Activated T-cell treated with anti-CD3 and anti-CD28 coated beads for 1 hour (primary cell): ENCODE results near the gene PDPN.
"Not testable (repeated sequence)": the region's sequence is repeated elsewhere in the genome, so short reads cannot be mapped to it uniquely, and the experiment has no call there.

Experiments
- DNase-seq: peaks from one replicate; pipeline ENCODE4 v3.0.0-alpha.2; 2020; ENCODE audit warnings: low read depth

The PDPN gene, protein sequence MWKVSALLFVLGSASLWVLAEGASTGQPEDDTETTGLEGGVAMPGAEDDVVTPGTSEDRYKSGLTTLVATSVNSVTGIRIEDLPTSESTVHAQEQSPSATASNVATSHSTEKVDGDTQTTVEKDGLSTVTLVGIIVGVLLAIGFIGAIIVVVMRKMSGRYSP

DNA sequence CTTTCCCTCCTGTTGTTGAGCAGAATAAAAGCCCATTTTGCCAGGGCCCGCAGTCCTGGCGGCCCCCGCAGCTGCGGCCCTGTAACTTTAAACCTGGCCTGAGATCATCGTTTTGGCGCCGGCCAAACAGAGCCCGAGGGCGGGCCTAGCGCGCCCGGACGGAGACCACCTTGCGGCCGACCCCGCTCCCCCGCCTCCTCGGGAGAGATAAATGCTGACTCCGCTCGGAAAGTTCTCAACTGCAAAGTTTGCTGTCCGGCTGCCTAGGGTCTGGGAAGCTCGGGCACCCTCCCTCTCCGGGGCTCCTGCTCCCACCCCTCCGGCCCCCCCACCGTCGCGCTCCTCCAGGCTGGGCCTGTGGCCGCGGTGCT lies at the start of gene PDPN:
PDPN (plus strand) TSS at position 238 of the 371 bp plus-strand sequence. CDS start 202 bp downstream, outside the sequence.
- DNase-seq, result no peak

DNA sequence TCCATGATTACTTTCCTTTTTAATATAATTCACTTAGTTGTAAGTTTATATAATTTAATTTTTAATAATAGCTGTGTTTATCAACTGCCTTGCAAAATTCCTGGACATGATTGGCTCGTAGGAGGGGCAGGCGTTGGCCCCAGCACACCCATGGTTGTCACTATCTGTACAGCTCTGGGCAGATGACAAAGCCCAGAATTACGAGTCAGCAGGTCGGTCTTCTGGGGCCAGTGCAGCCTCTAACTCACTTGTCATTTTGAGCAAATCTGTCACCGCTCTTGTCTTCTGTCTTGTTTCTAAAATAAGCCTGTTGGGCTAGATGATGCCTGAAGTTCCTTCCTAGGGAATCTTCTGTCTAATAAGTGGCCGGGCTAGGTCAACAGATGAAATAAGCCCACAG lies 48.4 kb upstream of the PDPN start:
- DNase-seq, result no peak

DNA sequence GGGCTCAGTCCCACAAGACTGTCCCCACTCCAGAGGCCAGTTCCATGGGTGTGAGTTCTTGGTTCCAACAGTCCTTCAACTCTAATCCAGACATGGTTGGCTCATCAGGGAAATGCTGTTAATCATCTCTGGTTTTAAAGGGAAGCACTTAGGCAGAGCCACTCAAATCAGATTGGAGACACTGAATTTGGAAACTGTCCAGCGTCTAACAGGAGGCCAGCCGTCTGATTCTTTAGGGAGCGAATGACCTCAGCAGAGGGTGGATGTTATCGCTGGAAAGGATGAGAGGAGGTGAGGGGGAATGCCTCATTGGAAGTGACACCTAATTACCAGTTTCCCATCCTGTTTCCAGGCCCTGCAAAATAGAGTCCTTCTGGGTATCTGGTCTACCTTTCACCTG lies 47.1 kb upstream of the PDPN start:
- DNase-seq, result no peak

DNA sequence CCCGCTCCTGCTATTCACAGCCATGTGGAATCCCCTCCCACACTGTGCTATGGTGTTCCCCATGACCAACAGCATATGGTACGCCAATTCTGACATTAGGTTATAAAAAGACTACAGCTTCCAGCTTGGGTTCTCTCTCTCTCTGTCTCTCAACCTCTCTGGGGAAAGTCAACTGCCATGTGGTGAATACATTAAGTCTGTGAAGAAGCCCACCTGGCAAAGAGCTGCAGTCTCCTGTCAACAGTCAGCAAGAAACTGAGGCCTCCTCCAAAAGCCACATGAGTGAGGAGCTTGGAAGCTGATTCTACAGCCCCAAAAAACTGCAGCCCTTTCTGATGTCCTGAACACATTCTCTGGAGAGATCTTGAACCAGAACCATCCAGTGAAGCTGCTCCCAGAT lies 44.8 kb upstream of the PDPN start:
- DNase-seq, result no peak

DNA sequence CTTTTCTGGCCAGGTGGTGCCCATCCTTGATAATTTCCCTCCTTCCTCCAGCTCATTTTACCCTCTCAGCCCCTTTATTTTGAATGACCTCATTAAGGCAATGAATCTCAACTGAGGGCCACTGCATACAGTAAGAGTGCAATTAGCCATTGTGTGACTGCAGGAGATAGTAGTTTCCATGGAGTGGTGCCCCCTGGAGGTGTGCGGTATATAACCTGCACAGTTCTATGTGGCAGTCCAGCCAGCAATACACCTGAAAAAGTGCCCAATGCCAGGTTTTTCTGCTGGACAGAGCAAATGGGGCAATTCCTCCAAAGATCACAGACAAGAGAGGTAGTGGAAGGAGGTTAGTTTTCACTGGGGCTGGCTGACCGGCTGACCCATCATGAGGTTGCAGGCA lies 43.9 kb upstream of the PDPN start:
- no peak for DNase-seq

DNA sequence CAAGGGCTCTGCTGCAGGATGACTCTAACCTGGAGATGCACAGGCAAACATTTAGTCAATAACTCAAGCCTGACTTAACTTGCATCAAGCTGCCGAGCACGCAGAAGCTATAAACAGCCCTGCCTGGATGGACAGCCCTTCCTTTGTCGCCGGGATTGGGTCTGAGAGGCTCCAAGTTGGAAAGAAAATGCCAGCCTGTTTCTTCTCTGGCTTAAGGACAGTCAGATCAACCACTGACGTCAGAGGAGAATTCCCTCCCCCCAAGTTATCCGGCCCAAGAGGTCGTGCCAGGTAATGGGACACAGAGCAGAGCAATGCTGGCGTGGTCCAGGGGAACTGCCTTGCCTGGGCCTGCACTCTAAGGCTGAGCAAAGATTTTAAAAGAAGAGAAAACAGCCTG lies 42.8 kb upstream of the PDPN start:
- no peak for DNase-seq

DNA sequence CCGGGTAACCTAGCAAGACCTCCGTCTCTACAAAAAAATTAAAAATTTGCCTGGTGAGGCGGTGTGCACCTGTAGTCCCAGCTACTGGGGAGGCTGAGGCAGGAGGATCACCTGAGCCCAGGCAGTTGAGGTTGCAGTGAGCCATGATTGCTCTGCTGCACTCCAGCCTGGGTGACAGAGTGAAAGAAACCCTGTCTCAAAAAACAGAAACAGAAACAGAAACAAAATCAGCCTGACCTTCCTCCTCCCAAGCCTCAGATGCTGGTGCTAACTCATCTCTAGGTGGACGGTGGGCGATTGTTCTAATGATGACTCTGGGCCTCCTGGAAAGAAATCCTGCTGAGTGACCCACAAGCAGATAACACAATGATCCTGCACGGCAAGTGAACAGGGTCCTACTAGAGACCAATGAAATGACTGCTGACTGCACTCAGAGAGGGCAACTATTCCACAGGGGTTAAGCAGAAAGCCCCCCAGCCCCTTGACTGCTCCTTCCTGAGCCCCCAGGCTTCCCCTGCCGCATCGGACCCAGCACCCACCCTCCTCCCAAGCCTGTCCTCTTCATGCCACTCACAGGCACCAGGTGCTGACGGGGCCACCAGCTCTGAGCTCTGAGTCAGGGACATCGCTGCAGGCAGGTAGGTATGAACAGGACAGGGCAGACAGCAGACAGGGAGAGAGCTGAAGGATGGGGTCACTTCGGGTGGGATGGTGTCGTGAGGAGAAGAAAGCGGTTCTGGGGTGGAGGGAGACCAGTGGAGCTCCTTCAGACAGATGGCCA lies 42.0 kb upstream of the PDPN start:
- no peak for DNase-seq

DNA sequence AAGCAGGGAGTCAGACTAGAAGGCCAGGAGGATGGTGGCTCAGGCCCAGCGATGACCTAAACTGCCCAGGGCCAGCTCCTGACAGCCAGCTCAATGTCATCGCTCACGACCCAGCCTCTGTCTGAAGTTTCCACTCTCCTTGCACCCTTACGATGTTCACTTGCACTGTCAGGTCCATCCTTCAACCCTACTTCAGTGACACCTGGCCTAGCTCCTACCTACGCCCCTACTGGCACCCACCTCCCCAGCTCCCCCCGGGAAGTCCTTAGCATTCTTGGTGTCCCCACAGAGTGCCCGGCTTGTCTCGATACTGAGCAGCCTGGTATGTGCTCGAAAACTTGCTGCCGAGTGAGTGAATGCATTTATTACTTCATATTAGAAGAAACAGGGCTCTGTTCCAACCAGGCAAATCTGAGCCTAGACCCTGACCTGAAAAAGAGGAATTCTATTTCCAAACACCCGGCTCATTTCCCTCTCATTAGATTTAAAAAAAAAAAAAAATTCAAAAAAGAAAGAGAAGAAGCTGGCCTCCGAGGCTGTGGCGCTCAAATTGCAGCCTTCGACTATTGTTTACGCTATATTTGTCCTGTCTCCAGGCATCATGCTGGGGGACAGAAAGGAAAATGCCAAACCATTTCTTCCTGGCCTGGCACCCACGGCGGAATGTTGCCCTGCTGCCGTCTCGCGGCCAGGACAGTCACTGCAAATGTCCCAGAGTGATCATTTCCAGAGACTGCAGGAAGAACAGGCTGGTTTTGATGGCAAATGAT lies 40.0 kb upstream of the PDPN start:
- no peak for DNase-seq

DNA sequence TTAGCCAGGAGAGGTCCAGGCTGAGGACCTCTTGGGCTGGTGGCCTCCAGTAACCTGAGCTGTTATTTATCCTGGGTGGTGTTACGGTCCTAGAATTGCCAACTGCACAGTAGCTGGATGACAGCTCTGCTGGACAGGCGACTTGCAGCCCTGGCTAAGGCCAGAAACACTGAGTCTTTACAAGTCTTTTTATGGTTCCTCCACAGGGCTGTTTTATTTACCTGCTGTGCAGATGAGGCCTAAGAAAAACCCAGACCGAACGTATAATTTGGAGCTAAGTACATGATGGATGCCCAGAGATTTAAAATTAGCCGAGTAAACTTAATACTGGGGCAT lies 39.4 kb upstream of the PDPN start:
- no peak for DNase-seq

DNA sequence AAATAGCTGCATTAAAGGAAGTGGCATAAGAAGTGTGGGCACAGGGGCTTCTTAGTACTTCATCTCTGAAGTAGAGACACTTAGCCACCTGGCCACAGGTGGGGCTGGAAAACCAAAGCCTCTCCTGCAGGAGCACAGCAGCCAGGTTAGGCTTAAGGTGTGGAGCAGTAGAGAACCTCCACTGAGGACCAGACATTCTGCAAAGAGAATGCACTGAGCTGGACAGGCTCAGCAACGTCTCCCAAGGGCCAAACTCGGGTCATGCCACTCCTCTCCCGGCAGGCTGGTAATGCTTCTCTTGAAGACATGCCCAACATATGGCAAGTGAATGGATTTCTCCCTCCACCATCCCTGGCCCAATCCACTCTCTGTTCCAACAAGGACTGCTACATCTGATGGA lies 36.8 kb upstream of the PDPN start:
- DNase-seq, result no peak

DNA sequence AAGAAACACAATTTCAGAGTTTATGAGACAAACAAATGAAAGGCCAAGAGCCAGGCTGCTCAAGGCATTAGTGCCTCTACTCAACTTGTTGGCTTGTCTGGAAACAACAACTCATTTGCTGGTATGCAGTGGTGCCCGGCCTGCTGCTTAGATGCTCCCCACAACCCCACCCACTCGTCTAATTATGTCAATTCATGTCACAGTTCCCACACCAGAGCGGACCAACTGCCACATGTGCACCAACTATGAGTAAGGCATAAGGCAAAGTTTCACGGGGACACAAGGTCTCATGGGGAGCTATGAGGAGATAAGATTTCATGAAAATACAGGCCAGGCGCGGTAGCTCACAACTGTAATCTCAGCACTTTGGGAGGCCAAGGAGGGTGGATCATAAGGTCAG lies 35.4 kb upstream of the PDPN start:
- no peak for DNase-seq

DNA sequence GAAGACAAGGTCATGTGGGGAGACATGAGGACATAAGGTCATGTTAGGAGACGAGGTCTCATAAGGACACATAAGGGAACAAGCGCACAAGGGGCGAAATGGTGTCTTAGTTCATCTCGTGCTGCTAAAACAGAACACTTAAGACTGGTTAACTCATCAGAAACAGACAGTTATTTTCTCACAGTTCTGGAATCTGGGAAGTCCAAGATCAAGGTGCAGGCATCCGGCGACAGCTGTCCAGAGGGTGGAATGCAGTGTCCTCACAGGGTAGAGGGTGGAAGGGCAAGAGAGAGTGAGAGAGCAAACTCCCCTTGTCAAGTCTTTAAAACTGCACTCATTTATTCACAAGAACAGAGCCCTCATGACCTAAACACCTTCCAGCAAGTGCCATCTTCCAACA lies 34.6 kb upstream of the PDPN start:
- DNase-seq, result no peak

DNA sequence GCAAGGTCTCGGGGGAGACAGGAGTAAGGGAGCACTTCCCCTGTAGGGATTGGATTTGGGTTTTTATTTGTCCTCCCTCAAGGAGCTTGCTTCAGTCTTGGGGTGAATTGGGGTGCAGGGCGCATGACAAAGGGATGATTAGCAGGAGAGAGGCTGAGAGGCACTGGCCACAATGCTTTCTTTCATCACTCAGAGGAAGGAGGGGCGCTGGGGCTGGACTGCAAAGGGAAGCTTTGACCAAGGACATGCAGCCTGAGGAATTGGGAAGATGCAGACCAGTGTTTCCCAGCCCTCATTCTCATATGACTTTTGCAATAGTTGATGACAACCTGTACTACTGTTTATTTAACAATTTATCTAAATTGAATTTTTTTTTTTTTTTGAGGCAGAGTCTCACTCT lies 34.1 kb upstream of the PDPN start:
- no peak for DNase-seq

DNA sequence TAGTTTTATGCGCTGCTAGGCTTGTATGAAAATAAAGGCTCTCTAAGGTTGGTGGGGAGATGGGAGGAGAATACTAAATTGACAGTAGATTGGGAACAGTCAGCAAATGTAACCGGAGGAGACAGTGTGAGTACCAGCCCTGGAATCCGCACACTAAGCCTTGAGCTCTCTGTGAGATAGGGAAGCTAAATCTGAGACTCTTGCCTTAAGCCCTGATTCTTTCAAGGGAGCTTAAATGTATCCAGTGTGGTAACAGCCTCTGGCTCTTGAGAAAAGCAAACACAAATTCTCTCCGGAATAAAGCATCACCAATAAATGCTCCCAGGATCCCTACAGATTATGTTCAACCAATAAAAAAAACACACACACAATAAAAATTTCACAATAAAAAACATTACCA lies 33.0 kb upstream of the PDPN start:
- no peak for DNase-seq

DNA sequence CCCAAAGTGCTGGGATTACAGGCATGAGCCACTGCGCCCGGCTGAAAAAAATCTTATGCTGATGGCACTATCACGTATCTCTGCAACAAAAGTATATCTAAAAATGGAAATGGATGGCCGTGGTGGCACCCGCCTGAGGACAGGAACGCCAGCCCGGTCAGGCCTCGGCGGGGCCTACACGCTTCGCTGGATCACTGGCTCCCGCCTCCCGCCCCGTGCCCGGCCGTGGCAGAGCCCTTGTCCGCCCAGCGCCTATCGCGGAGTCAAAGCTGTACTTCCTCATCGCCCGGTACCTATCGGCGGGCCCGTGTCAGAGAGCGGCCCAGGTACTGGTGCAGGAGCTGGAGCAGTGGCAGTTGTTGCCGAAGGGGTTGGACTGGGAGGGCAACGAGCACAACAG lies 28.8 kb upstream of the PDPN start:
- DNase-seq, result no peak

DNA sequence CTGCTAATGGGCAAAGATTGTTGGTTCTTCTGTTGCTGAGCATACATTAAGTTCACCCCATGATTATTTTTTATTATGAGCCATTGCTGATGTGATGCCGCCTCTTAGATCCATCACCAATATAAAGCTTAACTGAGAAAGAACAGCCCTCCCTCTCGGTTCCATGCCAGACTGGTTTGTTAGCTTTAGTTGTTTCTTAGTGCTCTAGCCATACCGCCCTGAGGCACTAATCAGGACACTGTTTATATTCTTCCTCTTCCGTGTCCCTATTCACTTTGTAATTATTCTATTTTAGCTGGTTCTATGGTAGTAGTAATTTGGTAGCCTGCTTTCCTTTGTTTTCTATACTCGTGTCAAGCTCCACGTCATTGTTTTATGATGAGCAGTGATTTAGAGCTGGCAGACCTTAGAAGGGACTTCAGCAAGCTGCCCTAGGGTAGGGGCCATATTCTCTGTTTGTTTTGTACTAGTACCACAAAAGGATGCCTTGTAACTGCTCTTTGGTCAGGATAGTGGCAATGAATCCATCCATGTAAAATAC lies 27.3 kb upstream of the PDPN start:
- DNase-seq, result no peak

DNA sequence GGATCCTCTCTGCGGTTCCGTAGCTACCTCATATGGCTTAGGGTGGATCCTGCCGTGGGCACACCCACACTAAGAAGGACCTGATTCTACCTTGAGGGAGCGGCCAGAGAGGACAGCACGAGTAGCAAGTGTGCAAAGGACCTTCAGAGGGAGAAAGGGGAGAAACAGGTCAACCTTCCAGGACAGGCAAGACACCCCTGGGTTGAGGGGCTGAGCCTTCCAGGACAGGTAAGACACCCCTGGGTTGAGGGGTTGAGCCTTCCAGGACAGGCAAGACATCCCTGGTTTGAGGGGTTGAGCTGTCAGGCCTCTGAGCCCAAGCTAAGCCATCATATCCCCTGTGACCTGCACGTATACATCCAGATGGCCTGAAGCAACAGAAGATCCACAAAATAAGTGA lies 23.1 kb upstream of the PDPN start:
- no peak for DNase-seq

DNA sequence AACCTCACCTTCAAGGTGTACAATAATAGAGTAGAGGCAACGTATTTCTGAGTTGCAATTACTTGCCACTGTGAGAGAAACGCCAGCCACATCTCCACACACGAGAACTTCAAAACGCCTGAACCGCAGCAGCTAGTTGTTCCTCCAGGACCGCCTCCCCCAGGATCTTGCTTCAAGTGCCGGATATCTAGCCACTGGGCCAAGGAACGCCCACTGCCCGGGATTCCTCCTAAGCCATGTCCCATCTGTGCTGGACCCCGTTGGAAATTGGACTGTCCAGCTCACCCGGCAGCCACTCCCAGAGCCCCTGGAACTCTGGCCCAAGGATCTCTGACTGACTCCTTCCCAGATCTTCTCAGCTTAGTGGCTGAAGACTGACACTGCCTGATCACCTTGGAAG lies 20.7 kb upstream of the PDPN start:
- DNase-seq, result not testable (repeated sequence)

DNA sequence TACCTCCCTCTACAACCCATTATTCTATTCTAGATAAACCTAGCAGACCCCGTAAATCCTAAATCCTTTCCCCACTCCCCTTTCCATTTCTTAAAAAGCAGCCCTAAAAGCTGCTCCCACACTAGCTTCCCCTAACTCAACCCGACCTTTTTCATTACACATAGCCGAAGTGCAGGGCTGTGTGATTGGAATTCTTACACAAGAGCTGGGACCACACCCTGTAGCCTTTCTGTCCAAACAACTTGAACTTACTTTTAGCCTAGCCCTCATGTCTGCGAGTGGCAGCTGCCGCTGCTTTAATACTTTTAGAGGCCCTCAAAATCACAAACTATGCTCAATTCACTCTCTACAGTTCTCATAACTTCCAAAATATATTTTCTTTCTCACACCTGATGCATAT lies 19.6 kb upstream of the PDPN start:
- no peak for DNase-seq

DNA sequence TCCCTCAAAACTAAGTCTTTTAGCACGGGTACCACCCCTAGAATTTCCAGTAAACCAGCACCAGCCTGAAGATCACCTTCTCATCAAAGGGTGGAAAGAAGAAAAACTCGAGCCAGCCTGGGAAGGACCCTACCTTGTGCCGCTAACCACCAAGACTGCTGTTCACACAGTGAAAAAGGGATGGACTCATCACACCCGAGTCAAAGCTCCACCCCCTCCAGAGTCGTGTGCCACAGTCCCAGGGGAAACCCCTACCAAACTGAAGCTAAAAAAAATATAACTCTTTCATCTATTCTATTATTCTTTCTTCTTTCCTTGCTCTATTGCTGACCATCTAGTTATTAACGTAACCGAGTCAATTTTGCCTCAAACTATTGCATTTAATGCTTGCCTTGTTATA lies 13.2 kb upstream of the PDPN start:
- not testable (repeated sequence) for DNase-seq

DNA sequence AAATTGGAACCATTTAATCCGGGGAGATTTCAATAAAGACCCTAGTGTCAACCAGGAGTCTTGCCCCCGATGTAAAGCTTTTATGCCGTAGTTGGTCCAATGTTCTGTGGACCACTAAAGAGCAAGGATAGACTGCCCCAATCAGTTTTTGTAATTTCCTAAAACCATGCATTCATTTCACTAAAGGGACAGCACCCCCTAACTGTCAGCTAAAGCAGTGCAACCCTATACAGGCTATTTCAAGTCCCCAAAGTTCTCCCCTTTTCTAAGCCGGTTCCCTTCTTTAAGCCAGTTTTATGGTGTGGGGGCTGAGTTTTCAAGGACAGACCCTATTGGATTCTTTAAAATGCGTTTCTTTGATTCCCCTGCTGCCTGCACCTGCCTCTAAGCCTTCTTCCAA lies 12.7 kb upstream of the PDPN start:
- no peak for DNase-seq

DNA sequence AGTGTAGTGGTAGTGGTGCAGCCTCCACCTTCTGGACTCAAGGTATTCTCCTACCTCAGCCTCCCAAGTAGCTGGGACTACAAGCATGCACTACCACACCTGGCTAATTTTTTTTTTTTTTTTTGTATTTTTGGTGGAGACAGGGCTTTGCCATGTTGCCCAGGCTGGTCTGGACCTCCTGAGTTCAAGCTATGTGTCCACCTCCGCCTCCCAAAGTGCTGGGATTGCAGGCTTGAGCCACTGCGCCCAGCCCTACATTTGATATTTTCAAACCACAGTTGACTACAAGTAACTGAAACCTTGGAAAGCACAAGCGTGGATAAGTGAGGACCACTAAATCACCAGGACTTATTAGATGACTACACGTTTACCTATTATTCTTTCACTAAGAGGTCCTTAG lies 10.0 kb upstream of the PDPN start:
- DNase-seq, result no peak

DNA sequence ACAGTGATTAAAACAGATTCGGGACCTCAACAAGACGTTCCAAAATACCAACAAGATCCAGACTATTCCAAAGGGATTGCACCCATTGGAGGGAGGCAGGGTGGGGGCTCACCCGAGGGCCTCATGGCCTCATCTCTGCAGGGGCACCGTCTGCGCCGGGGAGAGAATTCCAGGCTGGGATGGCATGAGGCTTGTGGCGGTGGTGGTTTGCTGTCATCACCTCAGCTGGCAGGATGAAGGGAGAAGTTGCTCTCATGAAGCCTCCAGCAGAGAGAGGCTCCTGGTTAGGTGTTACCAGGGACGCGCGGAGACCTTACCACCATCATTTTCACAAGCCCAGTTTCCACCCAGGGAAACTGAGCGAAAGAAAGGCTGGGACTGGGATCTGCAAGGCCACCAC lies 6.7 kb upstream of the PDPN start:
- DNase-seq, result no peak
